NCI-H1930 (cell line): ENCODE results near the gene NIPSNAP2.
"Not testable (repeated sequence)": the region's sequence is repeated elsewhere in the genome, so short reads cannot be mapped to it uniquely, and the experiment has no call there.

ENCODE experiments used
- DNase-seq, 2 experiments: peaks; one replicate each; lab custom pipeline; 2025; lab: John Stamatoyannopoulos, UW

The NIPSNAP2 gene

DNA sequence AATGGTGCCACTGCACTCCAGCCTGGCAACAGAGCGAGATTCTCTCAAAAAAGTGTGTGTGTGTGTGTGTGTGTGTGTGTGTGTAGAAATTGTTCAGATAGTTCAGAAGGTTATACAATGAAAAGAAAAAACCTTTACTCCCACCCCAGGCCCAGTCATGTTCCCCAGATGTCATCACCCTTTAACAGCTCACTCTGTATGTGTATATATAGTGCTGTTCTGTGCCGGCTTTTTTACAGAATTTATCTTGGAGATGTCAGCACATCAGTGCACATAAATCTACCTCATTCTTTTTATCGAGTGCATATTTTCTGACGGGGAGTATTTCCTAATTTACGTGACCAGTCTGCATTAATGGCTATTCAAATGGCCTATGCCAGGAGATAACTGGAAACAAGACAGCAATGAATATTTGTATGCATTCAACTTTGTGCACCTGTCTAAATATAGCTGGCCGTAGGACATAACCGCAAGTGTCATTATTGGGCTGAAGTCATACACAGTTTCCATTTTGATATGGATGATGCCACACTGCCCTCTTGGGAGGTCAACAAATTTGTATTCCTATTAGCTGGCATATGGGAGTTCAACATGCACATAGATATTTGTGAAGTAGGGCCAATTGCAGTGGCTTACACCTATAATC is 11.7 kb downstream of the NIPSNAP2 start:
- peak; percentile 50 to 79 for DNase-seq

DNA sequence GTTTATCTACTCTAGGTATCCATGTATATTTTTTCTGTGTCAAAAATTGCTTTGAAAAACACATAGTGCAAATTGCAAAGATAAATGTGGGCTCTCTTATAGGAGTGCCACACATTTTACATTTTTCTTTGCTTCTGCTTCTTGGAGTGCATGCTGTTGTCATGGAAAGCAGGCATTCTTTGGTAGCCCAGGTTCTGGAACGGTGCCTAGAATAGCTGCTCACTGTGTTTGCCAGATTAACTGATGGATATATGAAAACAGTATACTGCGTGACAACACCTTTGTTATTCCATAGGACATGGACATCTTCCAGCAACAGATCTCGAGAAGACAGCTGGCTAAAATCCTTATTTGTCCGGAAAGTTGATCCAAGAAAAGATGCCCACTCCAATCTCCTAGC is 13.4 kb downstream of the NIPSNAP2 start:
- DNase-seq: peak in 1 of 2 experiments; percentile 53

DNA sequence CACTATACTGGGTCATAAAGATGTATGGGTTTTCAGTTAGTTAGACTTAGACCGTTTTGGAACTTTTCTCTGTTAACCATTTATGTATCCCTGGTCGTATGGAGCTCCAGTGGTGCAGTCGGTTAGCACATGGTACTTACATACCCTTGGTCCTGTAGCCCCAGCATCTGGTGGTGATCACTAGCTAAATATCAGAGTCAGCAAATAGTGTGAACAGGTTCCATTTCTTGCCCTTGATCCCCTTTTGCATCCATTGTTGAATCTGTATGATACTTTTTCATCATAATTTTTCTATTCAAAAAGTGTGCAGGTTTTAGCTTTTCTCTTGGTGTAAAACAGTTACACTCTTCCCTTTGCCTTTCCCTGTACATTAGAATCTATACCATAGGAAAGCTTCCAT is 15.9 kb downstream of the NIPSNAP2 start:
- DNase-seq: no peak

DNA sequence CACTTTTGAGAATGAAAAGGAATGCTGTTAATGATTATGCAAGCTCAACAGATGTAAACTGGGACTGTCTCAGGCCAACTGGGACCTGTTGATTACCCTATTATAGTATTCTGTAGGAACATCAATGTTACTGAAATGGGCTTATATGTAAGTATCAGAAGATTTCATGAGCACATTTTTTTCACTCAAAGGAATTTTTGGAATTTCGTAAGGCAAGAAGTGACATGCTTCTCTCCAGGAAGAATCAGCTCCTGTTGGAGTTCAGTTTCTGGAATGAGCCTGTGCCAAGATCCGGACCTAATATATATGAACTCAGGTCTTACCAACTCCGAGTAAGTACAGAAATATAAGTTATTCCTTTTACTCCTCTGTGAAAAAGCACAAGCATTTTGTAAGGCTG is 19.2 kb downstream of the NIPSNAP2 start:
- no peak for DNase-seq

DNA sequence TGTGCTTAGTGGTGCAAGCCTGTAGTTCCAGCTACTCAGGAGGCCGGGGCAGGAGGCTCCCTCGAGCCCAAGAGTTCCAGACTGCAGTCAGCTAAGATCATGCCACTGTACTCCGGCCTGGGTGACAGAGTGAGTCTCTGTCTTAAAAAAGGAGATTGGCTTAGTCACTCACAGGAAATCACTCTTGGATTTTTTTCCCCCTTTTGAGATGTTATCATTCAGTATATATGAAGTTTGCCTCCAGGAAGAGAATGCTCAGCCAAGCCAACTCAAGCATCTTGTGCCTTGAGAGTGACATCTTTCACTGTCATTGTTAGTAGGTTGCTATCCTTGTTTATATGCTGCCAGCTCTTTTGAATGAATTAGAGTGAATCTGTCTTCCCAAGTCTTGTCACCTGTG is 28.0 kb downstream of the NIPSNAP2 start:
- no peak for DNase-seq

DNA sequence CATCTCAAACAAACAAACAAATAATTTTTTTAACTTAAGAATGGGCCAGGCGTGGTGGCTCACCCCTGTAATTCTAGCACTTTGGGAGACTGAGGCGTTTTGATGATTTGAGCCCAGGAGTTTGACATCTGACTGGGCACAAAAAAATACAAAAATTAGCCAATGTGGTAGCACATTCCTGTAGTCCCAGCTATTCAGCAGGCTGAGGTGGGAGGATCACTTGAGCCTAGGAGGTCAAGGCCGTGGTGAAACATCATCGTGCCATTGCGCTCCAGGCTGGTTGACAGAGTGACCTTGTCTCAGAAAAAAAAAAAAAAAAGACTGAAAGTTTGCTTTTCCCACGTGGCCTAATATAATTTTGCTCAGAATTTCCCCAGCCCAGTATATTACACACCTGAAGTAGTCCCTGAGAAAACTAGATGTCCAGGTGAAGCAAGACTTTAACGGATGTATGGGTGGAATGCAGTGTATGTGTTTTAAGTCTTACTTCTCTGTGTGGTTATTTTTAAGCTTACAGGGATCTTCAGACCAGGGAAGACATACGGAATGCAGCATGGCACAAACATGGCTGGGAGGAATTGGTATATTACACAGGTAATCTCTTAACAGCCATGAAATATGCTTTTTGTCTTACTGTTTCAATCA is 32.6 kb downstream of the NIPSNAP2 start:
- DNase-seq: no peak

DNA sequence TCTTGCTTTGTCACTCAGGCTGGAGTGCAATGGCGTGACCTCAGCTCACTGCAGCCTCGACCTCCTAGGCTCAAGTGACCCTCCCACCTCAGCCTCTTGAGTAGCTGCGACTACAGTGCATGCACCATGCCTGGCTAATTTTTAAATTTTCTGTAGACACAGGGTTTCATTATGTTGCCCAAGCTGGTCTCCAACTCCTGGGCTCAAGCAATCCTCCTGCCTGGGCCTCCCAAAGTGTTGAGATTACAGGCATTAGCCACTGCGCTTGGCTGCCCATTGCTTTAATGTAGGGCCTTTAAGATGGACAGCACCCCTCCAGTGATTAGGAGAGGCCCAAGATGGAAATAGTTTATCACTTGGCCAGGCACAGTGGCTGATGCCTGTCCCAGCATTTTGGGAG is 39.4 kb downstream of the NIPSNAP2 start:
- no peak for DNase-seq

DNA sequence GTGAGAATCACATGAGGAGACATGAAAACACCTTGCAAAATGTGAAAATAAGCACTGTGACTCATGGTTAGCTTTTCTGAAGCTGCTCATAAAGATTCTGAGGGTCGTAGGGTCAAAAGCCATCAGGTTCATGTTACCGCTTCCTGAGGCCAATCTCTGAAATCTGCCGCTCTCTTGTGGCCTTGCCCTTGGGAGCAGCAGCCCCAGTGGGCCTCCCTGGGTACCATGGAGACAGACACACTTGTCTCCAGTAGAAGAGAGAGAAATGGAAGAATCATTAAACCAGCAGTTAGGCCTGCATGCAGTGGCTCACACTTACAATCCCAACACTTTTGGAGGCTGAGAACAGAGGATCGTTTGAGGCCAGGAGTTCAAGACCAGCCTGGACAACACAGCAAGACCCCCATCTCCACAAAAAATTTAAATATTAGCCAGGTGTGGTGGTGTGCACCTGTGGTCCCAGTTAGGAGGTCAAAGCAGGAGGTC is 42.8 kb downstream of the NIPSNAP2 start:
- DNase-seq: no peak

DNA sequence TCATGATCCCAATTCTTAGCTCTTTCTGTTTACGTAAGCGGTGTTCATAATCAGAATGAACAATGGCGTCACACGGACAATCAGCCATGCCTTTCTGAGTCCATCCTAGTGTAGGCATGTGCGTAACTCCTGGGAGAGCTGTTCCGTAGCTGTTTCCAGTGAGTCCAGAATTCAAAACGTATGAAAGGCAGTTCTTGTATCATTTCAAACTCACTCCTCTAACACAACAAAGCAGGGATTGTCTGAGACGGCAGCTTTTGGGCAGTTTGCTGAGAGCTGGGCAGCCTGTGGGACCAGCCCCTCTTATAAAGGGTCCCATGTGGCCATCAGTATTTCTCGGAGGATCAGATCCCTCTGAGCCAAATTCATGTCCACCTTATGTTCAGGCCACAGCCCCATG is 43.5 kb downstream of the NIPSNAP2 start:
- DNase-seq: no peak

DNA sequence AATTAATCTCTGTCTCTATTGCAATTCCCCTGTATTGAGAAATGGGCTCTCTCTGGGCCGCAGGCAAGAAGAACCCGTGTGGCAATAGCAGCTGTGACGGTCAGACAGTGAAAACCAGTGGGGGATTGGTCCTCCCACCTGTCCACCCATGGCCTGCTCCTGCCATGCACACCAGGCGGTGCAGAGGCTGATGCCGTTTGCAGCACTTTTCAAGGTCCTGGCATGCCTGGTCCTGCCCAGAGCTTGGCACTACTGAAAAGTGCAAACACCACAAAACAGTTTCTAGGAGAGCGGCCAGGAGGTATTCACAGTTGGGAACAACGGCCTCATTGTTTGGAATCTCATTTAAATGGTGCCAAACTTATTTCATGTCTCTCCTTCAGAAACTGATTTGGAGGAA is 45.3 kb downstream of the NIPSNAP2 start:
- no peak for DNase-seq

DNA sequence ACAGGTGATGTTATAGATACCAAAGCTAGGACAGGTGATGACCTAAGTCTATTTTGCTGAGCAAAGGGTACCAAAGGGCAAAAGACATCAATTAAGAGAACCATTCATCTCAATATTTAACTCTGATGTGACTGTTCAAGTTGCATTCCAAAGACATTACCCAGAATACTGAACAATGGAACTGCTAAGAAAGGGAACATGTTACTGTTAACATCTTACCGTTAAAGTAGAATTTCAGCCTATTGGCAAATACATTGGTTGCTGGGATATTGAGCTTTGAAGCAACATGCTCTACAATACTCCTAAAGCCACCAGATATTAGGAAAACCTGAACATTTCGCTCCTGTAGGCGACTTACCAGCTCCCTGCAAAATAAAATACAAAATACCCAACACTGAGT is 52.6 kb downstream of the NIPSNAP2 start:
- not testable (repeated sequence) for DNase-seq

DNA sequence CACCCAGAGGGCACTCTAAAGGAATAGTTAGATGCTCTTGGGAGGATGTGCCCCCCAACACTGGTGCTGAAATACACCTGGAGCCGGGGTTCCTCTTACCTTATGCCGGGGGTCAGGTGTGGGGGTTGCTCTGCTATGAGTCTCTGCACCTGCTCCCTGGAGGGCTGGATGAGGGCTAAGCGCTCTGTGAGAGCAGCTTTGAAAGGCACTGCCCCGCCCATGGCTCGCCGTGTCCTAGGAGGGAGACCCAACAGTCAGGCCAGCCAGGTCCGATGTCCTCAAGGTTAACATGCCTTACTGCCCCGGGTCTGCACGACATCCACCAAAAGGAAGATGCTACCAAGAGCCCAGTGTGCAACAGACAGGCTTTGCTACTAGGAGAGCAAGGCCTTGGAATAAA is 55.1 kb downstream of the NIPSNAP2 start:
- no peak for DNase-seq

DNA sequence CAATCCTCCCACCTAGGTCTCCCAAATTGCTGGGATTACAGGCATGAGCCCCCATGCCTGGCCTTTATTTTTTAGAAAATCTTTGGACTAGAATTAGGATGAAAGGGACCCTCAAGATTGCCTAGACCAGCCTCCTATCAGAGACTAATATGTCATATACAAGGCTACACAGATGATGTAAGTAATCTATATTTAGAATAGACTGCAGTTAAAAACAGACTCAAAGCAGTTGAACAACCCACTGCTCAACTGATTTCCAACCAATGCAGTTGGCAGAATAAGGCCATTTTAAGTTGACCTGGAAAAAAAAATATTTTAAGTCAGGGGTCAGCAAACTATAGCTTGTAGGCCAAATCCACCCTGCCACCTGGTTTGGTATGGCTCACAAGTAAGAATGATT is 59.1 kb downstream of the NIPSNAP2 start:
- no peak for DNase-seq

DNA sequence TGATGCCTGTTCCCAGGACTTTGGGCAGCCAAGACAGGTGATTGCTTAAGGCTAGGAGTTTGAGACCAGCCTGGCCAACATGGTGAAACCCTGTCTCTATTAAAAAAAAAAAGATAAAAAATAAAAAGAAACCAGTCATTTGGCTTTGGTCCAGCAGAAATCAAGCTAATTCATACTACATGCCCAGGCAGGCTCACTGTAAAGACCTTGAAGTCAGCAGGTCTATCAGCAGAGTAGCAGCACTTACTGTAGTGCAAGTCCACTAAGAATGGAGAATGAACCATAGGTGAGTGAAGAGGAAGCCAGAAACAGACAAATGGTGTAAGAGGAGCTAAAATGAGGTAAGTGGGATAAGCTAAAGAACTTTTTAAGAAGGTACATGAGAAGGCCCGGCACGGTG is 62.2 kb downstream of the NIPSNAP2 start:
- no peak for DNase-seq

DNA sequence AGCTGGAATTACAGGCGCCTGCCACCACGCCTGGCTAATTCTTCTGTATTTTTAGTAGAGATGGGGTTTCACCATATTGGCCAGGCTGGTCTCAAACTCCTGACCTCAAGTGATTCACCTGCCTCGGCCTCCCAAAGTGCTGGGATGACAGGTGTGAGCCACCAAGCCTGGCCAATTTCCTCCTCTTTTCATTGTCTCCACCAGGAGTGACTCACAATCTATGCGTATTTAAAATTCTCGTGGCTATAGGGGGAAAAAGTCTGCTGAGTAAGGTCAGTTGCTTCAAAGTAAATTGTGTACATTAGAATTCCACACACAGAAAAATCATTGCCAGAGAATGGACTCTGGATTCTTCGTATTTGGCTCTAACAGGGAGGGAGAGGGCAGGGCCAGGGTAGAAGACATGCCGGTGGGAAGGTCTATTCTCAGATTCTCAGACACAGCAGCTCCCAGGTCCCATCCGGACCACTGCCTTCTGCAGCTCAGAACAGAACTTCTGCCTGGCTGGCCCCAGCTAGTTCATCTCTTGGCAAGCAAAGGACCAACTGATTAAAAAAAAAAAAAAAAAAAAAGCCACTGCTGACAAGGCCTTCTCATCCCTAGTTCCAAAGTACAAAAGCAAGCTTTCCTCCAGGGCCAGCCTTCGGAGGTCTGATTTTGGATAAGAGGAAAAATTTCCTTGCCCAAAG is 64.7 kb downstream of the NIPSNAP2 start:
- no peak for DNase-seq

DNA sequence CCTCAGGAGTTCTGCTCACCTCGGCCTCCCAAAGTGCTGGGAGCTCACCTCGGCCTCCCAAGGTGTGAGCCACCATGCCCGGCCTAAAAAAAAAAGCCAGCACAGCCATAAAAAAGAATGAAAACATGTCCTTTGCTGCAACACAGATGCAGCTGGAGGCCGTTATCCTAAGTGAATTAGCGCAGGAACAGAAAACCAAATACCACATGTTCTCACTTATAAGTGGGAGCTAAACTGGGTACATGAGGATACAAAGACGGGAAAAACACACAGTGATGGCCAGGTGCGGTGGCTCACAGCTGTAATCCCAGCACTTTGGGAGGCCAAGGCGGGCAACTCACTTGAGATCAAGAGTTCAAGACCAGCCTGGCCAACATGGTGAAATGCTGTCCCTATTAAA is 66.0 kb downstream of the NIPSNAP2 start:
- DNase-seq: no peak

DNA sequence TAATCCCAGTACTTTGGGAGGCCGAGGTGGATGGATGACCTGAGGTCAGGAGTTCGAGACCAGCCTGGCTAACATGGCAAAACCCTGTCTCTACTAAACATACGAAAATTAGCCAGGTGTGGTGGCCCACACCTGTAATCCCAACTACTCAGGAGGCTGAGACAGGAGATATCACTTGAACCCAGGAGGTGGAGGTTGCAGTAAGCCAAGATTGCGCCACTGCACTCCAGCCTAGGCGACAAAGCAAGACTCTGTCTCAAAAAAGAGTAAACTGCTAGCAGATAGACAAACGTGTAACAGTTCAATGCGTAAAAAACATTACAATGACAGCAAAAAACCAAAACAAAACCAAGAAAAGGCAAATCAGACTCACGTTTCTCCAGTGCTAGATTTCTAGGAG is 67.2 kb downstream of the NIPSNAP2 start:
- not testable (repeated sequence) for DNase-seq

DNA sequence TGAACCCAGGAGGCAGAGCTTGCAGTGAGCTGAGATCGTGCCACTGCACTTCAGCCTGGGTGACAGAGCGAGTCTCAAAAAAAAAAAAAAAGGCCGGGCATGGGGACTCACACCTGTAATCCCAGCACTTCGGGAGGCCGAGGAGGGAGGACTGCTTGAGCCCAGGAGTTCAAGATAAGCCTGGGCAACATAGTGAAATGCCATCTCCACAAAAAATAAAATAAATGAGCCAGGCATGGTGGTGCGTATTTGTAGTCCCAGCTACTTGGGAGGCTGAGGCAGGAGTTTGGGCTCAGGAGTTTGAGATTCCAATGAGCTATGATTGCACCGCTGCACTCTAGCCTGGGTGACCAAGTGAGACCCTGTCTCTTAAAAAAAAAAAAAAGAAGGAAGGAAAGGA is 68.2 kb downstream of the NIPSNAP2 start:
- not testable (repeated sequence) for DNase-seq

DNA sequence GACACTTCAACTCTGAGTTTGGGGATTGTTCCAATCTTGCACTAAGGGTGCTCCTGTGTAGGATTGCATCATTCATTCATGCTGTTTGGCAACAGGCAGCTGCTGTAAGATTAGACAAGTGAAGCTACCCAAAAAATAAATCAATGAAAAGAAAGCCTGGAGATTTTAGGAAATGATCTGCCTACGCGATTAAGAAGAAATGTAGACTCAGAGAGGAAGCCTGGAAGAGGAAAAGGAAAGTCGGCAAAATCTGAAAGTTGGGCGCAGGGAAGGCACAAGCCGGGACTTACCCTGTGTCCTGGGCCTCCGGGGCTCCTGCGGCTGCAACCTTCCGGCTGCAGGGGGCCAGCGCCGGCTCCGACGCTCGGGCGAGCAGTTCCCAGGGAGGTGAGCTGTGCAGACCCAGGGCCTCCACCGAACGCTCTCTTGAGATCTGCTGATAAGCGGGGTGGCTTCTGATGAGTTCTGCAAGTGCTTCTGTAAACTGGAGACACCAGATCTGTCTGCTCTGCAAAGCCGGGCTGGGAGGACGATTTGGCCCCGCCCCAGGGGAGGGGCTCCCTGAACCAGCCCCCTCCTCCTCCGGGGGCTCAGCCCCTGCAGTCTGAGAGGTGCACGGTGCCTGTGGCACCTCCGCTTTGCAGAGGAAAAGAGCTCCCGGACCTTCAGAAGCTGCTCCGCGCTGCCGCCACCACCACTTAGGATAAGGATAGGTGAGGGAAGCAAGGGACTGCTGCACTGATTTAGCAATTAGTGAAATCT is 69.5 kb downstream of the NIPSNAP2 start:
- DNase-seq: peak; percentile 67 to 77

DNA sequence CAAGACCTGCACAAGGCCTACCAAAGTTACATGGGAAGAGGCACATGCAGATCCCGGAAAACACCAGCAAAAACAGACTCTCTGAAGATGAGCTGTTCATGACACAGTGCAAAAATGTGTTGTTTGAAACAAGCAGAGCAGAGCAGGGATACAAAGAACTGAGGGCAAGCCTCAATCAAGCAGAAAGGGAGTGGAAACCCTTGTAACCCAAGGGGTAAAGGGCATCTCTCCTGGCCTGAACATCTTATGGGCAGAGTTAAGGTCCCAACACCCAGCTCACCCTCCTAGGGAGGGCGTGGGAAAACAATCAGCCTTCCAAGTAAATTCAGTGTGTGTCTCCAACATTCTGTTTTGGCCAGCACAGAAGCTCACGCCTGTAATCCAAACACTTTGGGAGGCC is 76.3 kb downstream of the NIPSNAP2 start:
- DNase-seq: no peak

DNA sequence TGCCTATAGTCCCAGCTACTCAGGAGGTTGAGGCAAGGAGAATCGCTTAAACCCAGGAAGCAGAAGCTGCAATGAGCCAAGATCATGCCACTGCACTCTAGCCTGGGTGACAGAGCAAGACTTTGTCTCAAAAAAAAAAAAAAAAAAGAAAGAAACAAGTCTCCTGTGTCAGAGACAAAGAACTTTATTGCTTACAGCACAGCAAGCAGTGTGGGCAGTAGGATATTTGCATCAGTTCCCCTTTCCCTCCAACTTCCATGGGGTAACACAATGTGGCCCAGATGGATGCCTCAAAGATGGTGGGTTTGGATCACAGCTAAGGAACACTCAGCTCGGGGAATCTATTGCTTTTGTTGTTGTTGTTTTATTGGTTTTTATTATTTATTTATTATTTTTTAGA is 81.4 kb downstream of the NIPSNAP2 start:
- DNase-seq: not testable (repeated sequence)

DNA sequence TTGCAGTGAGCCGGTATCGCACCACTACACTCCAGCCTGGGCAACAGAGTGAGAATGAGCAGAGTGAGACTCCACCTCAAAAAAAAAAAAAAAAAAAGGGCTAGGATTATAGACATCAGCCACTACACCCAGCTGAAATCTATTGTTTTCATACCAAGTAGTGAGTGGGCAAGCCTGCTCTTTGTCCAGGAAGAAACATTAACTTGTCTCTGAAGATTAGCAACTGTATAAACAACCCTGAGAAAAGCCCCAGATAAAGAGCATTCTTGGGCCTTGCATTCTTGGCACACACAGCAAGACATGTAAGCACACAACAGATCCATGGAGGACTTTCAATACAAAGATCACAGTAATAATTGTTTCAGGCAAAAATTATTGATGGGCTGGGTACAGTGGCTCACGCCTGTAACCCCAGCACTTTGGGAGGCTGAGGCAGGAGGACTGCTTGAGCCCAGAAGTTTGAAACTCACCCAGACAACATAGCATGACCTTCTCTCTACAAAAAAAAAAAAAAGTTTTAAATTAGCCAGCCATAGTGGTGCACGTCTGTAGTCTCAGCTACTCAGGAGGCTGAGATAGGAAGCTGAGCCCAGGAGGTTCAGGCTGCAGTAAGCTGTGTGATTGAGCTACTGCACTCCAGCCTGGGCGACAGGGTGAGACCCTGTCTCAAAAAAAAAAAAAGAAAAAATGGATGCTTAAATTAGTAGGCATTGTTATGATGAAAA is 82.5 kb downstream of the NIPSNAP2 start:
- DNase-seq: no peak
